ENCODE measurements around the gene CMIP.

The CMIP gene

GRCh38 chr16:81692571-81692970 is 248.0 kb downstream of the CMIP start:
- Histone ChIP-seq H3K9me3 (ENCODE audit: insufficient read depth, low read depth, low read length) (no peaks in the 10 kb centered on the region), H3K27ac (ENCODE audit: low read length) (no peak overlapping the region), H3K4me1 (ENCODE audit: insufficient read depth, low read length) (peaks cover 3% of the 10 kb centered on the region; the same call in 1 of the 2 replicates), H3K27me3 (ENCODE audit: insufficient read depth, low read length) (no peaks in the 10 kb centered on the region), H3K36me3 (ENCODE audit: insufficient read depth, low read depth, low read length) (peaks cover 37% of the 10 kb centered on the region), H3K4me3 (ENCODE audit: low read length) (no peak overlapping the region), H3K9ac (ENCODE audit: low read depth, low read length) (no peak overlapping the region)

DNA sequence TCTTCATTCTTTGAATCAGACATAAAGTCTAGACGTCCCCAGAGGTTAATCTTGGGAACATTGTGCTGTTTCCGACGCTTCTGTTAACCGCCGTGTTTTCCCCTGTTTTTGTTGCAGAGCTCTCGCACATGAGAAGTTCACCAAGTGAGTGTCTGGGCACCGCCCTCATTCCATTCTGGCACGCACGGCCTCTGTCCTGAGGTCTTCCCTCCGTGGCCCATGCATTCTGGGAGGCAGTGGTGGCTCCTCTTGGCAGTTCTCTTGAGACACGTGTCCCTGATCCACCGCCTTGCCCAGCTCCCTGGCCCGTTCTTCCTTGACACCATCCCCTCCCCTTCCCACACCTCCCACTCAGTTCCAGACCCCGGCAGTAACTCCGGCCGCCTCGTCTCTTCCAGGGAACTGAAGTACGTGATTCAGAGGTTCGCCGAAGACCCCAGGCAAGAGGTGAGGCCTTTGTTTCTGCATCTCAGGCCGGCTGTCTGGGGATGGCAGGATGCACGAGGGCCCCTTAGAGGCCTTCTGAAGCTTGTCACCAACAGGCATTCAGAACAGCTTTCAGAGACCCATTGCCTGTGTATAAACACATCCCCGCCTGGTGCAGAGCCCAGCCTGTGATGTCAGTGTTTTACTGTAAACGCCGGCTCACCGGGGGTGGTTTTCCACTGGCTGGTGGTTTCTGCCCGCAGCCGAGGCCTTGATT is 248.6 kb downstream of the CMIP start:
- H3K27me3 ChIP-seq (ENCODE audit: insufficient read depth, low read length), result no peaks in the 10 kb centered on the region
- H3K4me3 ChIP-seq (ENCODE audit: low read length), result no peak overlapping the region
- H3K9me3 ChIP-seq (ENCODE audit: insufficient read depth, low read depth, low read length), result no peaks in the 10 kb centered on the region
- no peak overlapping the region for H3K9ac ChIP-seq (ENCODE audit: low read depth, low read length)
- H3K27ac ChIP-seq (ENCODE audit: low read length), result no peak overlapping the region
- peaks cover 40% of the 10 kb centered on the region for H3K36me3 ChIP-seq (ENCODE audit: insufficient read depth, low read depth, low read length)
- peaks cover 2% of the 10 kb centered on the region; the same call in 1 of the 2 replicates for H3K4me1 ChIP-seq (ENCODE audit: insufficient read depth, low read length)

DNA sequence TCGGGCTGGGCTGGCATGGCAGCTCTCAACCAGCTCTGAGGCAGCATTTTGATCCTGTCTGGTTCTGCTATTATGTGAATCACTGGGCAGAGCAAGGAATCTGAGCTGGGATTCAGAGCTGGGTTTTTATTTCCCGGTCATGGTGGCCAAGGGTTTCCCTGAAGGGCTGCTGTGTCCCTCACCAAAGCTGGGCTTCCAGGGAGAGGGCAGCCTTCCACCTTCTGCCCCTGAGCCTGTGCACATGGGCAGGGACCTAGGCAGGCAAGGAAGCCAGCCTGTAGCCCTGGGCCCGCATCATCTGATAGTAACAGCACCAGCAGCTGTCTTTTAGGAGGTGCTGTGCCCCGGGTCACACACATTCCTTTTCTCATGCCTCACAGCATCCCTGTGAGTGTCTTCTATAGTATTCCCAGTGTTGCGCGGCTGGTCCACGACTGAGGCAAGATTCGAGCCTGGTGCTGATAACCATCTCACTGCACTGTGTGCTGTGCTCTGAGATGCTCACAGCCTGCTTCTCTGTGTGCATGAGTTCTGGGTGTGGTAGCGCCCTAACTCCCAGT is 249.2 kb downstream of the CMIP start:
- Histone ChIP-seq H3K9me3 (ENCODE audit: insufficient read depth, low read depth, low read length) (no peaks in the 10 kb centered on the region), H3K27me3 (ENCODE audit: insufficient read depth, low read length) (no peaks in the 10 kb centered on the region), H3K36me3 (ENCODE audit: insufficient read depth, low read depth, low read length) (peaks cover 47% of the 10 kb centered on the region), H3K27ac (ENCODE audit: low read length) (no peak overlapping the region), H3K4me3 (ENCODE audit: low read length) (no peak overlapping the region), H3K9ac (ENCODE audit: low read depth, low read length) (no peak overlapping the region), H3K4me1 (ENCODE audit: insufficient read depth, low read length) (no peaks in the 10 kb centered on the region)

DNA sequence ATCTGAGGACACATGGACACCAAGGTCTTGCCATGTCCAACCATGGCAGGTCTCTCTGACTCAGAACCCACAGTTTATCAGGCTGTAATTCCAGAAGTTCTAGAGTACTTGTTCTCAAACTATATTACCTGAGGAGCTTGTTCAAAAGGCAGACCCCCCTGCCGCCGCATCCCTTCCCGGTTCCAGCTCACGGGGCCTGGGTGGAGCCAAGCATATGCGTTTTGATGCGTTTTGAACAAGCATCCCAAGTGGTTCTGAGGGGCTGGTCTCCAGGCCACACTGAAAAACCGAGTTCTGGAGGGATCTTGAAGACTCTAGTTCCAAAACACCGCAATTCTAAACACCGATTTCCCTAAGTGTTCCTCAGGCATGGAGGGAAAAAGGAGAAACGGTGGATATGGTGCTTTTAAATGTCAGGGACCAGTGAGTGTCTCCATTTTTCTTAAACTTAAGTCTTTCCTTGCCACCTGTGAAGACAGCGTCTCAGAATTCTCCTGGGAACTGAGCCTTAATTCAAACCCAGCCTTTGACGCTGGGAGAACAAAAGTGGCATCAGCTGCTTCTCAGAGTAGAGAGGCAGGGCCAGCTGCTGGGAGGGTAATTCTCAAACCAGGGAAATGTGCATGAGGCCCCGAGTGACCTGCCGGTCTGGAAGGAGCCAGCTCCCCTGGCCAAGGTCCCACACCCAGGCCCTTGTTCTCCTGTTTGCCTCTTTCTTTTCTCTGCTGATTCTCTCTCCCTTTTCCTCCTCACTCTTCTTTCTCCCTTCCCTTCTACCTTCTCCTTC is 250.1 kb downstream of the CMIP start:
- Histone ChIP-seq H3K4me1 (ENCODE audit: insufficient read depth, low read length) (no peaks in the 10 kb centered on the region), H3K9me3 (ENCODE audit: insufficient read depth, low read depth, low read length) (no peaks in the 10 kb centered on the region), H3K27me3 (ENCODE audit: insufficient read depth, low read length) (no peaks in the 10 kb centered on the region), H3K9ac (ENCODE audit: low read depth, low read length) (no peak overlapping the region), H3K4me3 (ENCODE audit: low read length) (no peak overlapping the region), H3K36me3 (ENCODE audit: insufficient read depth, low read depth, low read length) (peaks cover 48% of the 10 kb centered on the region), H3K27ac (ENCODE audit: low read length) (no peak overlapping the region)

GRCh38 chr16:81695321-81696165 is 250.9 kb downstream of the CMIP start:
- H3K9ac ChIP-seq (ENCODE audit: low read depth, low read length), result no peak overlapping the region
- H3K4me1 ChIP-seq (ENCODE audit: insufficient read depth, low read length), result no peaks in the 10 kb centered on the region
- peak overlapping the region; percentile 11 for H3K27ac ChIP-seq (ENCODE audit: low read length)
- H3K9me3 ChIP-seq (ENCODE audit: insufficient read depth, low read depth, low read length), result no peaks in the 10 kb centered on the region
- no peak overlapping the region for H3K4me3 ChIP-seq (ENCODE audit: low read length)
- H3K36me3 ChIP-seq (ENCODE audit: insufficient read depth, low read depth, low read length), result peaks cover 48% of the 10 kb centered on the region
- H3K27me3 ChIP-seq (ENCODE audit: insufficient read depth, low read length), result no peaks in the 10 kb centered on the region

- H3K9ac ChIP-seq (ENCODE audit: low read depth, low read length), result no peak overlapping the region
- H3K27ac ChIP-seq (ENCODE audit: low read length), result no peak overlapping the region
- no peaks in the 10 kb centered on the region for H3K4me1 ChIP-seq (ENCODE audit: insufficient read depth, low read length)
- H3K9me3 ChIP-seq (ENCODE audit: insufficient read depth, low read depth, low read length), result no peaks in the 10 kb centered on the region
- H3K36me3 ChIP-seq (ENCODE audit: insufficient read depth, low read depth, low read length), result peaks cover 48% of the 10 kb centered on the region
- no peak overlapping the region for H3K4me3 ChIP-seq (ENCODE audit: low read length)
- H3K27me3 ChIP-seq (ENCODE audit: insufficient read depth, low read length), result no peaks in the 10 kb centered on the region
Measured at GRCh38 chr16:81696166-81696960, 251.8 kb downstream of the CMIP start.

DNA sequence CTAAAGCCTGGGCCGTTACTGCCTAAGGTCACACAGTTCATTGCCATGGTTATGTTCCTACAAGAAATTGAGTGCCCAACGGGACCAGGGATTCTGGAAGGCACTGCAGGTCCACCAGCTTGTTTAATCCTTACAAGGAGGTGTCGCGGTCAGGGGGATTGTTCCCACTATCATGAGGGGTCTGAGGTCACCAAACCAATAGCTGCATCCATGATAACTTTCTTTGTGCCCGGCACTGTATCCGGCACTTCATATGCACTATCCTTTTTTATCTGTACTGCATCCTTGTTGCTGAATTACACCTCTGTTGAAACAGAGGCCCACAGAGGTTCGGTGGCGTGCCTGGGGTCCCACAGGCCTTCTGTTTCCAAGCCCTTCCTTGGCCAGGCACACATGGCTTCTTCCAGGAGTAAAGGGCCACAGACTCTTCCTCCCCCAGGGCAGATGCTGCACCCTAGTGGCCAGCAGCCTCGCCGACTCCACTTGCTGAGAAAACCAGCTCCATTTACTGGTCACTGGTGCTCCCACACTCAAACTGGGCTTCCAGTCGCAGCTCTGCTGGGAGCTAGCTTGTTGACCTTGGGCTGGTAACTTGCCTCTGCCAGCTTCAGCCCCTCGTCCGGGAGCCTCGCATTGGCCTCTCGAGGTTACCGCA is 252.5 kb downstream of the CMIP start:
- Histone ChIP-seq H3K9ac (ENCODE audit: low read depth, low read length) (no peak overlapping the region), H3K27ac (ENCODE audit: low read length) (no peak overlapping the region), H3K4me1 (ENCODE audit: insufficient read depth, low read length) (no peaks in the 10 kb centered on the region), H3K36me3 (ENCODE audit: insufficient read depth, low read depth, low read length) (peaks cover 47% of the 10 kb centered on the region), H3K27me3 (ENCODE audit: insufficient read depth, low read length) (no peaks in the 10 kb centered on the region), H3K9me3 (ENCODE audit: insufficient read depth, low read depth, low read length) (no peaks in the 10 kb centered on the region), H3K4me3 (ENCODE audit: low read length) (no peak overlapping the region)

DNA sequence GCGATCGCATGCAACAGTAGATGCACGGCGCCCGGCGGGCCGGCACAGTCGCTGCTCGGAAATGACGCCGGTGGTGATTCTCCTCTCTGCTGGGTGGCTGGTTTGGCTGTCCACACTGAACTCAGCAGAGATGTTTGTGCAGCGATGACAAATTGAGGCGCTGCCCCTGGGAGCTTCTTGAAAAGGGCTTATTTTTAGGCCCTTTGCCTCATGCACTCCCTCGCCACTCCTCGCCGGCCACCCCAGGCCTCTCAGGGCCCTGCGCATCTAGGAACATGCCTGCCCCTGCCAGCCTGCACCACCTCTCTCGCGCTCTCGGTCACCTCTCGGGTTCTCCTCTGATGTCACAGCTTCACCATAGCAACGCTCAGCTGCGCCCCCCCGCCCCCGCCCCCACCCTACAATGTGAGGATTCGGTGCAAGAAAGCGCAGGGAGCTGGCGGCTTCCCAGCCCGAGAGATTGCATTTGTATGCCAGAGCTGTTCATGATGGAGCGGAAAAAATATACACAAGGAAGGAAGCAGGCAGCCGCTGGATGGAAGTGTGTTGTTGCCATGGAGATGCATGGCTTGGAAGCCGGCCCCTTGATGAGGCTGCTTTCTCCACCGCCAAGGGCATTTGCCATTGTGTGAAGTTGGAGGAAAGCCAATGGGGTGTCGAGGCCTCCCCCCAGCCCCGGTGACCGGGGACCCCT is 253.2 kb downstream of the CMIP start:
- Histone ChIP-seq H3K9ac (ENCODE audit: low read depth, low read length) (no peak overlapping the region), H3K9me3 (ENCODE audit: insufficient read depth, low read depth, low read length) (no peaks in the 10 kb centered on the region), H3K4me3 (ENCODE audit: low read length) (no peak overlapping the region), H3K27me3 (ENCODE audit: insufficient read depth, low read length) (no peaks in the 10 kb centered on the region), H3K36me3 (ENCODE audit: insufficient read depth, low read depth, low read length) (peaks cover 48% of the 10 kb centered on the region), H3K27ac (ENCODE audit: low read length) (peak overlapping the region; percentile 37), H3K4me1 (ENCODE audit: insufficient read depth, low read length) (no peaks in the 10 kb centered on the region)

GRCh38 chr16:81698310-81698641 is 253.7 kb downstream of the CMIP start:
- Histone ChIP-seq H3K9me3 (ENCODE audit: insufficient read depth, low read depth, low read length) (no peaks in the 10 kb centered on the region), H3K9ac (ENCODE audit: low read depth, low read length) (no peak overlapping the region), H3K27me3 (ENCODE audit: insufficient read depth, low read length) (no peaks in the 10 kb centered on the region), H3K27ac (ENCODE audit: low read length) (peak overlapping the region; percentile 37), H3K4me3 (ENCODE audit: low read length) (no peak overlapping the region), H3K36me3 (ENCODE audit: insufficient read depth, low read depth, low read length) (peaks cover 48% of the 10 kb centered on the region), H3K4me1 (ENCODE audit: insufficient read depth, low read length) (no peaks in the 10 kb centered on the region)

DNA sequence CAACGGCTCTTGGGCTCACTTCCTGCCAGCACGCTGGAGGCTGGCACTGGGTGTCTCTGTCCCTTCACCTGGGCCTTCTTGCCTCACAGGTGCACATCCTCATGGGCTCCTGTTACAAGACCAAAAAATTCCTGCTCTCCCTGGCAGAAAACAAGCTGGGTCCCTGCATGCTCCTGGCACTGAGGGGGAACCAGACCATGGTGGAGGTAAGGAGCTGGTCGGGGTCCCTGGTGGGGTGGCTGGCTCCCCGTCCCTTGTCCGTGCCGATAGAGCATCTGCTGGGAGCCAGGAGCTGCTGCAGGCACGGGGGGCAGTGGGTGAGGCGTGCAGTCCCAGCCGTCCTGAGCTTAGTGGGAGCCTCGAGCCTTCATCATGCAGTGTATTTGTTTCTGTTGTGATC is 255.0 kb downstream of the CMIP start:
- Histone ChIP-seq H3K27me3 (ENCODE audit: insufficient read depth, low read length) (no peaks in the 10 kb centered on the region), H3K9me3 (ENCODE audit: insufficient read depth, low read depth, low read length) (no peaks in the 10 kb centered on the region), H3K27ac (ENCODE audit: low read length) (no peak overlapping the region), H3K9ac (ENCODE audit: low read depth, low read length) (no peak overlapping the region), H3K4me1 (ENCODE audit: insufficient read depth, low read length) (no peaks in the 10 kb centered on the region), H3K4me3 (ENCODE audit: low read length) (no peak overlapping the region), H3K36me3 (ENCODE audit: insufficient read depth, low read depth, low read length) (peaks cover 41% of the 10 kb centered on the region)
